ENCODE measurements around the gene DCAKD.

GRCh38 chr17:45031231-45032173, 19.9 kb downstream of the DCAKD start:
- no peak for TF ChIP-seq CTCF (IDR thresholded peaks at IDR 0.05)
- TF ChIP-seq ZFX (IDR thresholded peaks at IDR 0.05; ENCODE audit: borderline replicate concordance) = no peak

Measured in 22Rv1 (cell line).